T-helper 1 cell treated with Interleukin-12 subunit alpha and Interleukin-12 subunit beta and Interleukin-4 antibody, amounts not matched to agents 30 ng/mL and 1 ng/mL, for 36 hours (primary cell): ENCODE data around the gene DAB2. TPM values are rescaled to one million over a fixed set of nuclear protein-coding genes. Genes with fewer than 3 reads are reported as not detected.

Experiments used
- intact Hi-C: fragments of 100-400 bp; cut with micrococcal nuclease; formaldehyde crosslinking; loops from one replicate; pipeline ENCODE4 v1.15.1; 2024
- total RNA-seq: library from RNA; stranded (reverse); gene quantifications from 2 replicates; pipeline ENCODE4 v1.2.3, GENCODE V29; 2022

DAB2 gene
- total RNA-seq, 1 donor from 2014 or later = not detected

DNA sequence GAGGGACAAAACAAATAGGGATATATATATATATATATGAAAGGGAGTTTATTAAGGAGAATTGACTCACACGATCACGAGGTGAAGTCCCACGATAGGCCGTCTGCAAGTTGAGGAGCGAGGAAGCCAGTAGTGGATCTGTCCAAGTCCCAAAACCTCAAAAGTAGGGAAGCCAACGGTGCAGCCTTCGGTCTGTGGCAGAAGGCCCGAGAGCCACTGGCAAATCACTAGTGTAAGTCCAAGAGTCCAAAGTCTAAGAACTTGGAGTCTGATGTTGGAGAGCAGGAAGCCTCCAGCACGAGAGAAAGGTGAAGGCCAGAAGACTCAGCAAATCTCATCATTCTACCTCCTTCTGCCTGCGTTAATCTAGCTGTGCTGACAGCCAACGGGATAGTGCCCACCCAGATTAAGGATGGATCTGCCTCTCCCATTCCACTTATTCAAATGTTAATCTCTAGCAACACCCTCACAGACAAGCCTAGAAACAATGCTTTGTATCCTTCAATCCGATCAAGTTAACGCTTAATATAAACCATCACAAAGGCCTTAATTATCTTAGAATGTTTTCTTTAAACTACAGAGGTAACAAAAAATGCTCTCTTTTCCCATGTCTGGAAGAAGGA, 23.8 kb upstream of the DAB2 start:
- intact Hi-C loops = no loop called here

GRCh38 chr5:39447968-39448367, 23.2 kb upstream of the DAB2 start:
- intact Hi-C loops = no loop called here

DNA sequence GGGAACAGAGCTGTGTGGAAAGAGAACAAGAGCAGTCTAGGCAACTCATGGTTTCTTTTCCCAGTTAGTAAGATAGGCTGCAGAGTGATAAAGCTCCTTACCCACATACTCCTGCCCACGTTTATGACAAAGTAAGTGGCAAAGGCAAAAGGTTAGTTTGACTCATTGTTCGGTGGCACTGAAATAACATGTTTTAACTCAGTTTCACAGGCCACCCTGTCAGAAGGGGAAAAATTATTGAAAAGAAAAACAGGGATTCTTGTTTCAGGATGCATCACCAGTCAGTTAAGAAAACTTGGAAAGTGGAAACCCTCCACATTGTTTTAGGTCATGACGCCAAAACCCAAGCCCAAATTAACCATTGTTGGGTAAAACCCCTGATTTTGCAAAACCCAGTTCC, 22.3 kb upstream of the DAB2 start:
- intact Hi-C loops = no loop called here

DNA sequence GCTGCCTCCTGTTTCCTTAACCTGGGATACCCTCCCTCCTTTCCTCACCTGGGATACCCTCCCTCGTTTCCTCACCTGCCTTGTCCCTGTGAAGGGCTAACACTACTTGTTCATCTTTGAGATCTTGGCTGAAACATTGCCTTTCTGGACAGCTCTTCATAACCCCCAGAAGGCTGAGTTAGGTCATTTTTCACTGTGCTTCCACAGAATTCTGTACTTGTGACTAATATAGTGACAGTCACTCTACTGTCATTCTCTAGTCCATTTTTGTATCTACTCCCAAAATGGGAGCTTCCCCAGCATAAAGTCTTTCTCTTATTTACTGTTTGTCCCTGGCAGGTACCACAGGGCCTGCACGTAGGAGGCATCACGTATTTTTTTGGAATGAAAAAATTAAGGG, 21.5 kb upstream of the DAB2 start:
- intact Hi-C loops = no loop called here

DNA sequence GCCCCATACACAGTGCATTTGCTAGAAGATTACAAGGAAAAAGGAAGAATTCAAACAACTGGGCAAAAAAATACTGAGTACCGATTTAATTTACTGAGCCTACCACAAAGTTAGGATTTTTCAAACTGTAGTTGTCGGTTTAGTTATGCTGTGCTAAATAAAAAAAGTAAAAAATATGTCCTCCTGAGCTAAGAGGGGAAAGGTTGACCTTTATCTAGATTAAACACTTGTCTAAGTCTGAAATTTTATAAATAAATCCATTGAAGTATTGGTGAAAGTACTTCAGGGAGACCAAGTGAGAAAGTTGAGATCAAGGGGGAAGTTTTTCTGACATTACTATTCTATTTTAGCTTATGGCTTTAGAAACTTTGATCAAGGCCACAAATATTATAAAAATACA, 19.1 kb upstream of the DAB2 start:
- intact Hi-C loops = no loop called here

DNA sequence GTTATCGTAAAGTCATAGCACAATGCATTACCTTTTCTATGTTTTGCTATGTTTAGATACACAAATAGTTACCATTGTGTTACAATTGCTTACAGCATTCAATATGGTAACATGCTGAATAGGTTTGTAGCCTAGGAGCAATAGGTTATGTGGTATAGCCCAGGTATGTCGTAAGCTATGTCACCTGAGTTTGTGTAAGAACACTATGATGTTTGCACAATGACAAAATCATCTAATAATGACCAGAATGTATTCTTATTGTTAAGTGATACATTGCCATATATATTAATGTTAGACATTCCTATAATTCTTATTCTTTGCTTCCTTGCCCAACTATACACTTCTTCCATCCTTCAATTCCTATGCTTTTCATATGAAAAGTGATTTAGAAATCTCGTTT, 18.2 kb upstream of the DAB2 start:
- intact Hi-C loops = no loop called here

- intact Hi-C loops = no loop called here
Measured at GRCh38 chr5:39441838-39442237, 17.1 kb upstream of the DAB2 start.

DNA sequence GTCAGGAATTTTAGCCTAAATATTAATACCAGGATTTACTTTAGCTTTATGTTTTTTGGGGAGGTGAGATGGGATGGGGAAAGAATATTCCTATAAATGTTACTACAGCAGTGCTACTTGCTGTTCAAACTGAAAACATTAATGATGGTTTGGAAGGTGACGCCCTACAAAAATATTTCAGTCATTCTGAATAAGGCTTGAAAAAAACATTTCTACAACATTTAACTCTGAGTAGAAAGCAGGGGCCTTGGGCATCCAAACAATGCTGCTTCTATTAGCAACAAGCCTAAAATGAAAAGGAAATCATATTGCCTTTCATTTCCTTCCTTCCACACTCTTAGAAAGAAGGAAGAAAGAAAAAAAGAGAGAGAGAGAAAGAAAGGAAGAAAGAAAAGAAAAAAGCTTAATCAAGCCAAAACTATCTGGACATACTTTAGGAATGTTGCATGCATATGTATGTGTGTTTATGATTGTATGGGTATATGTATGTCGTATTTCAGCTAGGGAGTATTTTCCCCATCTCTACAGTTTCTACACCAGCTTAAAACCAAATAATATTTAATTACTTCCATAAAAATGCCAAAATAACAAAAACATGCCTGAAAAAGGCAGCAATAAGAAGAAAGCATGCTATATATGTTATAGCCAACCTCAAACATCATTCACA, 16.3 kb upstream of the DAB2 start:
- intact Hi-C loops = no loop called here

DNA sequence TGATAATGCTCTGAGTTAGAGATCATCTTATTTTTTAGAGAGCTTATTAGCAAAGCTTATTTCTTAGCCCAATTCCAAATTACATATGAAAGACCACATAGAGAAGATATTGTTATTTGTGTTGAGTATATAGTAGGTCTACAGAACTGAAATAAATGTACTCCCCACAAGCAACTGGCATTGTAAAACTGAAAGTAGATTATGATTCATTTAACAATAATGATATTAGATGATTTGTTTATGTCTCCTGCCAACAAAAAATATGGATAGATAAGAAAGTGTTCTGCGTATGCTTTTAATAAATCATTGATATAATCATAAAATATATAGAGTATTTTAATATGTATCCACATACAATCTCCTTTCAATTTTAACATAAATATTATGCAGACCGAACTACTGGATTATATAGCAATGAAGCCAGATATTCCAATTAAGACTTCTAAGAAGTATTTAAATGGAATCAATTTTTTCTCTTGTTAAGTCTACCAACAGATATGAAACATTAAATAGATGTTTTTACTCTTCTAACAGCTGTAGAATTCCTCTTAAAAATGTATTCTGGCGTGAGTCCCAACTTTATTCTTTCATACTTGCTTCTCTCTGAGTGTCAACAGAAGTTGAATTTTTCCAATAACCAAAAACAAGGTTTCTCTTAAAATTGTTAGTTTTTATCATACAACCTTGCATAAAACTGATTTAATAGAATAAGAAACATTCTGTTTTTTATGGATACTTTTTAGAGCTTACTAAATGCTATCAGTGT, 15.6 kb upstream of the DAB2 start:
- intact Hi-C loops = no loop called here

DNA sequence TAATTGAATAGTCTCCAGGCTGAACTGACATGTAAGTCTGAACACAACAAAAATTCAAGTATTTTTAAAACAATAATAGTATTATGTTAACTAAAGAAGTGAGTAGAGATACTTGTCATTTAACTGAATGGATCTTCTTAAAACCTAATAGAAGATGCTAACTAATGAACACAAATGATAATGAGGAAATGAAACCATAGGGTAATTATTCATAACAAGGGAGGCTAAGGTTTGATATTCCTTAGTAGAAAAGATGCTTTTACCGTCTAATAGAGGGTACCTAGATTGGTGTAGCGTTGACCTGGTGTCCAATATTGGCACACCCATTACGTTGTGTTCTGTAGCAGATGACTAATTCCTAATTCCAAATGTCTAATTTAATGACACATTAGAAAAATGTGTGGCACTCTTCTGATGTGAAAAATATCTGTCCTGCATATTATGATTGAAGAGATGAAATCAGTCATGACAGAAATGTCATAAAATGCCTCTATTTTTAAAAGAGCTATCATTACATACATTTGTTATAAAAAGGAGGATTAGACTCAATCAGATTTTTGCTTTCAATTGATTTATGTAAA, 14.9 kb upstream of the DAB2 start:
- intact Hi-C loops = no loop called here

GRCh38 chr5:39437467-39437866, 12.7 kb upstream of the DAB2 start:
- intact Hi-C loops = no loop called here

- intact Hi-C loops = no loop called here
Measured at GRCh38 chr5:39433848-39434247, 9.1 kb upstream of the DAB2 start.

GRCh38 chr5:39432696-39433530, 8.1 kb upstream of the DAB2 start:
- intact Hi-C loops = no loop called here

DNA sequence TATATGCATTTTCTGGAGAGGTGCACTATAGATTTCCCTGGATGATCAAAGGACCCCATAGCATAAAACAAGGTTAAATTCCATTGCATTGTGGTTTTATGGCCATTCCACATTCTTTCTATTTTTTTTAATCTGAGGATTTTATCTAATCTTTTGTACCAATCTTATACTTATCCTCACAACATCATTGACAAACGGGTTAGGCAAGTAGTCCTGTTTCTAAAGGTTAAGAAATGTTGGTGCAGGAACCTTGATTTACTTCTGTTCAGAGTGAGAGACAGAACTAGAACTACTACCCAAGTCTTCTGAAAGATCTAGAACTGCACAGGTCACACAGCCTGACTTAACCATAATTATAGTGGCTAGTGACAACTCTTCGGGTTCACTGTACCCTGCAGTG, 5.7 kb upstream of the DAB2 start:
- intact Hi-C loops = no loop called here

DNA sequence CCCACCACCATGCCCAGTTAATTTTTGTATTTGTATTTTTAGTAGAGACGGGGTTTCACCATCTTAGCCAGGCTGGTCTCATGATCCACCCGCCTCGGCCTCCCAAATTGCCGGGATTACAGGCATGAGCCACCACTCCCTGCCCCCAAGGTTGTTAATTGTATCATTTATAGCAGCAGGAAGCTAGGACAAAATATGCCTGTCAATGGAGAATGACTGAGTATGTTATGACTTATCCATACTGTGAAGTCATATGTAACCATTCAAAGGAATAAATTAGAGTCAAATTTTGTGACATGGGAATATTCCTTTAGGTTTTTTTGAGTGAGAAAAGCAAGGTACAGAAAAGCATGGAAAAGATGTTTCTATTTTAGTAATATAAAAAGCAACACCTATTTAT, 3.9 kb upstream of the DAB2 start:
- intact Hi-C loops = no loop called here

DNA sequence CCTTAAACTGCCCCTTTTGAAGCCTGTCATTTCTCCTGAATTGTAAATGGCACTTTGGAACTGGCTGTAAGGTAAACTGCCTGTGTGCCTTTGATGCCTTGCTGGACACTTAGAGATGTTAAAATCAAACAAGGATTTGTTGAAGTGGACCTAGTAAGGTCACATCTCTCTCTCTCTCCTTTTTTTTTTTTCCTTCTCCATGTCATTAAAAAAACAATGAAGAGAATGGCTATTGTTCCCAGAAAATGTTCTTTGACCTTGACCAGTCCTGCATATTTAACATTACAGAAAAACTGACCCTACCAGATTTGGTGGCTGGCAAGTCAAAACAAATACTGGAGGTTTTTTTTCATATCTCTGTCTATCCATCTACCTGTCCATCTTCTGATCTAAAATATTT, 2.9 kb upstream of the DAB2 start:
- intact Hi-C loops = no loop called here

DNA sequence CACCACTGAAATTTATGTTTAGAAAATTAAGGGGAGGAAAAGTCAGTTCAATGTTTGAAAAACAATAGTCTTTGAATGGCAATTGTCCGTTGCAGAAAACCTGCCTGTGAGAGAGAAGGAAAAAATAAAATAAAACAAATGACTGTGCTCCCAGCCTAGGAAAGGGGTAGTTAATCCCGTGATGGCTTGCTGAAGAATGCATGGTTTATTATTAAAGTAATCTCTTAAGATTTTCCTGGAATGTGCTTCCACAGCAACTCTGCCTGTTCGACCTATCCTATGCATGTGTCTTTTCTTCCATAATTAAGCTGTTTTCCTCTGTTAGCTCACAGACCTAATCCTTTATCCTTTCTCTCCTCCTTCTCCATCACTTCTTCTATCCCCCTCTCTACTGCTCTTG, 2.4 kb upstream of the DAB2 start:
- intact Hi-C loops = no loop called here

DNA sequence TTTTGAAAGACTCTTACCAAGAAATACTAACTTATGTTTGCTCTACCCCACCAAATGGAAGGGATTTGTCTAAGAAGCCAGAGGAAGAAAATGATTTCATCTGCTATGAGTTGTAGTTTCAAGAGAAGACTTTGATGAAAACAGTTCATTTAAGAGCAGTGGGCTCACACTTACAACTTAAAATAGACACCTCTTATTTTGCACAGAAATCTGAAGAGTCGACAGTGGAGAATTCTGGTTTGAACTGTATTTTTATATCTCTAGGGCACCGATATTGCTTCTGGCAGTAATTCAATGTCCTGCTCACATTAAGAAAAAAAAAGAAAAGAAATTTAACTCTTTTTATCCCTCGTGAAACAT, 1.9 kb upstream of the DAB2 start:
- intact Hi-C loops = no loop called here

DNA sequence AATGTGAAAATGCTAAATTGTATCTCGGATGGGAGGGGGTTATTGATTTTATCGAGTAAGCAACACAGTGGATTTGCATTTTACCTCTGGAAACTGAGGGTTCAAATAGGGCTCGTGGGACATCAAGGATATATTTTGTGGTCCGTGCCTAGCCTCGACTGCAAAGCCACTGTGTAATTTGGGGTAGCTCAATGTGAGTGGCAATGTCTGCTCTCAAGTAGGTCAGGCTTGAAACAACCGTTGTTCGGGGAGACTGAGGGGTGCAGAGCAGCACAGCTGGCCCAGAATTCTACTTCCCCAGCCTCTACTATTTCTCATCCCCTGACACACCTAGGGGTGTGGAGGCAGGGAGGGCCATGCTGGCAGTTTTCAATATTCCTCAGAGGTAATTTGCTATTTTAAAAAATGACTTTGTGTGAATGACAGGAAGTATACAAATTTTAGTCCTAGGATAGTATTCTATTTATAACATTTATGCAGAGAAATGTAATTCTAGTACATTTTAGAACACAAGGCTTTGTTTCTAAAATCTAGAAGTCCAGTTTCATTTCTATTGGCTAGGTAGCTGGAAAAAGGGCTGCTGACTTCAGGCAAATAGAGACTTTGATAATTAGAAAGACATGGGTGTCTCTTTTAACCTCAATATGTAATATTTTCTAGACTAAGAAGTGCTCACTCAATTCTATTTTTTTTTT, 1.4 kb upstream of the DAB2 start:
- intact Hi-C loops = no loop called here

DNA sequence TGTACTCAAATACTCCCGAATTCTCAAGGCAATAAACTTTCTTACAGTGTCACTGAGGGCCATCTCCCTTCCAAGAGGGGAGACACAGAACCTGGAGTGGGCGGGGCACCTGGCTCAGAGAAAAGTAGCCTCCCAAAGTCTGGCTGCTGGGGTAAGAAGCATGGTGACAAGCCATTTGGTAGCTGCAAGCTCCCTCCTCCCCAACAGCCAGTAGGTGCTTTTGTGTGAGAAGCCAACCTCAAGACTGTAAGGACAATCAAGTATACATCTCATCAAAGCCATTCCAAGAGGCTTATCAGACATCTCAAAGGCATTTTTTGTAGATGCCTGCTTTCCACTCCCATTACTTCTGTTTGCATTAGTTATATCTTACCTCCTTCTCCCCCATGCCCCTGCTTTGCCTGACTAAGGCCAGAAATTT, 1.4 kb downstream of the DAB2 start:
- intact Hi-C loops = no loop called here

- intact Hi-C loops = no loop called here
Measured at GRCh38 chr5:39422728-39423285, 2.0 kb downstream of the DAB2 start.
